HCEC 1CT (cell line): Measurements from ENCODE around the gene GRM4.

Source experiments
- DNase-seq: peaks from one replicate; pipeline ENCODE4 v3.0.0-alpha.2; 2017

GRM4 gene

GRCh38 chr6:33974030-33974429, 171.9 kb downstream of the GRM4 start:
- DNase-seq, result no peak

GRCh38 chr6:33971580-33971979, 174.3 kb downstream of the GRM4 start:
- DNase-seq, result no peak
